Esophagus muscularis mucosa (tissue), 4 donors: ENCODE measurements around the gene OR10H4. TPM values are rescaled to one million over a fixed set of nuclear protein-coding genes. Genes with fewer than 3 reads are reported as not detected.
"Not testable (repeated sequence)": the region's sequence is repeated elsewhere in the genome, so short reads cannot be mapped to it uniquely, and the experiment has no call there.

ENCODE experiments used
- DNase-seq: peaks from one replicate; pipeline ENCODE4 v3.0.0-alpha.2; 2017; ENCODE audit errors: extremely low spot score
- H3K27ac ChIP-seq, 4 donors: fragments of 200-600 bp; sonication (generic); replicated peaks in 1 of 4; 1 replicate in 3 of 4; 2 replicates in 1 of 4; pipeline ENCODE4 v1.5.1; 2016 to 2019; ENCODE audit warnings: mild to moderate bottlenecking in 1 of 4
- H3K27me3 ChIP-seq, 4 donors: fragments of 200-600 bp; sonication (generic); one replicate each; pipeline versions ENCODE4 v1.5.1 to v1.6.0; 2016 to 2019
- H3K36me3 ChIP-seq, 4 donors: fragments of 200-600 bp; sonication (generic); one replicate each; pipeline ENCODE4 v1.5.1; 2016 to 2019
- H3K4me1 ChIP-seq, 4 donors: fragments of 200-600 bp; sonication (generic); one replicate each; pipeline ENCODE4 v1.5.1; 2016 to 2019
- H3K4me3 ChIP-seq, 4 donors: fragments of 200-600 bp; sonication (generic); 1 replicate in 2 of 4; 2 replicates in 2 of 4; pipeline ENCODE4 v1.5.1; 2016 to 2019; ENCODE audit warnings: mild to moderate bottlenecking in 4 of 4, moderate library complexity in 1 of 4
- H3K9me3 ChIP-seq, 4 donors: fragments of 200-600 bp; sonication (generic); 1 replicate in 3 of 4; 2 replicates in 1 of 4; pipeline ENCODE4 v1.5.1; 2016 to 2019
- EP300 ChIP-seq: sonication (generic); formaldehyde crosslinking; IDR thresholded peaks from one replicate; pipeline ENCODE4 v1.6.1; 2017; ENCODE audit warnings: antibody characterized with exemption
- POLR2A ChIP-seq: fragments of 450-650 bp; IDR thresholded peaks from one replicate; pipeline ENCODE4 v1.6.1; 2017; ENCODE audit warnings: antibody characterized with exemption, moderate library complexity, mild to moderate bottlenecking, low read depth
- POLR2AphosphoS5 ChIP-seq, 2 donors: sonication (generic); formaldehyde crosslinking; IDR thresholded peaks; one replicate each; pipeline ENCODE4 v1.6.1; 2017; ENCODE audit warnings: antibody characterized with exemption in 2 of 2
- WGBS: methylation state at CpG from one replicate; pipeline ENCODE4 v1.1.5; 2018; 5-methylcytosine and 5-hydroxymethylcytosine counted together
- intact Hi-C: fragments of 100-400 bp; cut with DNase I; formaldehyde crosslinking; loops from one replicate; pipeline ENCODE4 v1.15.1; 2023
- total RNA-seq, 4 donors: library from RNA; depleted of rRNA; stranded (reverse); fragments of >200 nt; gene quantifications; one replicate each; pipeline versions ENCODE4 v1.1.0 to v1.2.1, GENCODE V29; 2016
- TF ChIP-seq, protein P1 (sequence below), 3 experiments: fragments of 200-600 bp in 2 of 3; fragments of 450-650 bp in 1 of 3; sonication (generic) in 2 of 3; IDR thresholded peaks; one replicate each; pipeline ENCODE4 v1.5.1; 2017 to 2019; ENCODE audit warnings: antibody characterized with exemption in 3 of 3, mild to moderate bottlenecking in 2 of 3, moderate library complexity in 1 of 3

Gene OR10H4, protein sequence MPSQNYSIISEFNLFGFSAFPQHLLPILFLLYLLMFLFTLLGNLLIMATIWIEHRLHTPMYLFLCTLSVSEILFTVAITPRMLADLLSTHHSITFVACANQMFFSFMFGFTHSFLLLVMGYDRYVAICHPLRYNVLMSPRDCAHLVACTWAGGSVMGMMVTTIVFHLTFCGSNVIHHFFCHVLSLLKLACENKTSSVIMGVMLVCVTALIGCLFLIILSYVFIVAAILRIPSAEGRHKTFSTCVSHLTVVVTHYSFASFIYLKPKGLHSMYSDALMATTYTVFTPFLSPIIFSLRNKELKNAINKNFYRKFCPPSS
- total RNA-seq = not detected

DNA sequence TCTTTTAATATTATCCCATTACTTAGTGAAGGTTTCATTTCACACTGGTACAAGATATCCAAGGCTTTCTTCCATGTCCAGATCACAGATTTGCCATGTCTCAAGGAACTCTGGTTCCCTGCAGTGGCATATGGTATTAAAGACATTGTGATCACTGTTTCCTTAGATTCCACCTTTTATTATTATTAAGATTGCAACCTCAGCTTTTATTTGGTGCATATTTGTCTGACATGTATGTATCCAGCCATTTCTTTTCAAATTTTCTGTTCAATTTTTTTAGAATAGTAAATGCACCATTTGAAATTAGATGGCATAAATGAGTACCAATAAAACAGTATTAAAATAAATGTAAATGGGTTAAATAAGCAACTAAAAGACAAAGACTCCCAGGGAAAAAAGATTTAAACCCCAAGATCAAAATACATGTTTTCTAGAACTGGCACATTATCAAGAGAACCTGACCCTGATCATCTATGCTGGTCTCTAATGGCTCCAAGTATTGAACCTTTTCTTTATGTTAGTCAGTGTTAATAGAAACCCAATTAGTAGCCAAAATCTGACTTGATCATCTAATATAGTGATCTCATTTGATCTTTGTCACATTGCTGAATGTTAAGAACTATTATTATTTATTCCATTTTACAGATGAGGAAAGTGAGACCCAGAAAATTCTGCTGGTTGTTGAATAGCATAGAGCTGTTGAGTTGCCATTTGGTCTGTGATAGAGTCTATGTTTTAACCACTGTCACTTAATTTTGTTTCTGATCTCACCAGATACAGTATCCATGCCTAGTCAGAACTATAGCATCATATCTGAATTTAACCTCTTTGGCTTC, at the start of gene OR10H4:
OR10H4 (plus strand) TSS at position 786 of the 836 bp plus-strand sequence; CDS start at position 786, 0 bp downstream.
- H3K9me3 ChIP-seq = peaks cover 0 to 40% (median 30%) of the 10 kb centered on the region in 4 donors
- no peaks in the 10 kb centered on the region for H3K4me1 ChIP-seq
- H3K36me3 ChIP-seq = no peaks in the 10 kb centered on the region
- no peak for DNase-seq
- no peak within 1 kb of the TSS for H3K4me3 ChIP-seq
- TF ChIP-seq EP300 (no peak), POLR2A (no peak), POLR2AphosphoS5 (IDR thresholded peaks at IDR 0.05) (no peak)
- TF ChIP-seq, protein P1, sequence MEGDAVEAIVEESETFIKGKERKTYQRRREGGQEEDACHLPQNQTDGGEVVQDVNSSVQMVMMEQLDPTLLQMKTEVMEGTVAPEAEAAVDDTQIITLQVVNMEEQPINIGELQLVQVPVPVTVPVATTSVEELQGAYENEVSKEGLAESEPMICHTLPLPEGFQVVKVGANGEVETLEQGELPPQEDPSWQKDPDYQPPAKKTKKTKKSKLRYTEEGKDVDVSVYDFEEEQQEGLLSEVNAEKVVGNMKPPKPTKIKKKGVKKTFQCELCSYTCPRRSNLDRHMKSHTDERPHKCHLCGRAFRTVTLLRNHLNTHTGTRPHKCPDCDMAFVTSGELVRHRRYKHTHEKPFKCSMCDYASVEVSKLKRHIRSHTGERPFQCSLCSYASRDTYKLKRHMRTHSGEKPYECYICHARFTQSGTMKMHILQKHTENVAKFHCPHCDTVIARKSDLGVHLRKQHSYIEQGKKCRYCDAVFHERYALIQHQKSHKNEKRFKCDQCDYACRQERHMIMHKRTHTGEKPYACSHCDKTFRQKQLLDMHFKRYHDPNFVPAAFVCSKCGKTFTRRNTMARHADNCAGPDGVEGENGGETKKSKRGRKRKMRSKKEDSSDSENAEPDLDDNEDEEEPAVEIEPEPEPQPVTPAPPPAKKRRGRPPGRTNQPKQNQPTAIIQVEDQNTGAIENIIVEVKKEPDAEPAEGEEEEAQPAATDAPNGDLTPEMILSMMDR (IDR thresholded peaks at IDR 0.05) = no peak
- peaks cover 0 to 22% (median 6%) of the 10 kb centered on the region in 4 donors for H3K27me3 ChIP-seq
- intact Hi-C loops = no loop called here
- no peak within 1 kb of the TSS for H3K27ac ChIP-seq

DNA sequence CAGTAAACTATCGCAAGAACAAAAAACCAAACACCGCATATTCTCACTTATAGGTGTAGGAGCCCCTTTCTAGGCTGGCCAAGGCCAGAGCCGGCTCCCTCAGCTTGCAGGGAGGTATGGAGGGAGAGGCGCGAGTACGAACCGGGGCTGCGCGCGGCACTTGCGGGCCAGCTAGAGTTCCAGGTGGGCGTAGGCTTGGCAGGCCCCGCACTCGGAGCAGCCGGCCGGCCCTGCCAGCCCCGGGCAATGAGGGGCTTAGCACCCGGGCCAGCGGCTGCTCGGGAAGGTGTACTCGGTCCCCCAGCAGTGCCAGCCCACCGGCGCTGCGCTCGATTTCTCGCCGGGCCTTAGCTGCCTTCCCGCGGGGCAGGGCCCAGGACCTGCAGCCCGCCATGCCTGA, 49.2 kb upstream of the OR10H4 start:
- H3K36me3 ChIP-seq, H3K4me1 ChIP-seq, H3K27ac ChIP-seq, H3K9me3 ChIP-seq, intact Hi-C loops, H3K4me3 ChIP-seq: not testable (repeated sequence)
- WGBS = 11% methylated on average over 12 of the region's 30 CpGs
- peak; percentile 72 for DNase-seq
- peaks cover 0 to 55% (median 4%) of the 10 kb centered on the region in 4 donors for H3K27me3 ChIP-seq

DNA sequence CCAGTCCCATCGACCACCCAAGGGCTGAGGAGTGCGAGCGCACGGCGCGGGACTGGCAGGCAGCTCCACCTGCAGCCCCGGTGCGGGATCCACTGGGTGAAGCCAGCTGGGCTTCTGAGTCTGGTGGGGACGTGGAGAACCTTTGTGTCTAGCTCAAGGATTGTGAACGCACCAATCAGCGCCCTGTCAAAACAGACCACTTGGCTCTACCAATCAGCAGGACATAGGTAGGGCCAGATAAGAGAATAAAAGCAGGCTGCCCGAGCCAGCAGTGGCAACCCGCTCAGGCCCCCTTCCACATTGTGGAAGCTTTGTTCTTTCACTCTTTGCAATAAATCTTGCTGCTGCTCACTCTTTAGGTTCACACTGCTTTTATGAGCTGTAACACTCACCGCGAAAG, 48.8 kb upstream of the OR10H4 start:
- WGBS = 26% methylated on average over 6 of the region's 15 CpGs
- H3K4me3 ChIP-seq, H3K27ac ChIP-seq, intact Hi-C loops, H3K9me3 ChIP-seq, H3K4me1 ChIP-seq, H3K36me3 ChIP-seq: not testable (repeated sequence)
- peaks cover 0 to 55% (median 4%) of the 10 kb centered on the region in 4 donors for H3K27me3 ChIP-seq
- peak; percentile 31 for DNase-seq

DNA sequence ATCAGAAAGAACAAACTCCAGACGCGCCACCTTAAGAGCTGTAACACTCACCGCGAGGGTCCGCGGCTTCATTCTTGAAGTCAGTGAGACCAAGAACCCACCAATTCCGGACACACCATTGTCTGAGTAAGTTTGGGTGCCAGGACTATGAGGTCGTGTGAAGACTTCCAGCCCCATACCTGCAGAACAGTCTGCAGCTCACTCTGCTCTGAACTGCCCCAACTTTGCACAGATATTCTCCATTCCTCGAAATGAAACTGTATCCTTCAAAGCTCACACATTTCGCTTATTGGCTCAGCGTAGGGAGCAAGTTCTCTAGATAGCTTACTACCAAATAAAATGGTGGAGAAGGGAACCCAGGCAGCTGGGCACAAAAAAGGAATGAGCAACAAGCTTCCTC, 48.3 kb upstream of the OR10H4 start:
- Histone ChIP-seq H3K27ac (no peak overlapping the region), H3K9me3 (peaks cover 0 to 8% (median 0%) of the 10 kb centered on the region in 4 donors), H3K4me3 (no peak overlapping the region), H3K36me3 (no peaks in the 10 kb centered on the region), H3K4me1 (peaks cover 0 to 5% (median 2%) of the 10 kb centered on the region in 4 donors), H3K27me3 (peaks cover 0 to 55% (median 4%) of the 10 kb centered on the region in 4 donors)
- 68% methylated on average over 11 of the region's 11 CpGs for WGBS
- peak; percentile 74 for DNase-seq
- intact Hi-C loops = no loop called here
- TF ChIP-seq POLR2AphosphoS5 (IDR thresholded peaks at IDR 0.05) (no peak), EP300 (no peak), POLR2A (no peak)
- TF ChIP-seq, protein P1 (IDR thresholded peaks at IDR 0.05) = no peak

DNA sequence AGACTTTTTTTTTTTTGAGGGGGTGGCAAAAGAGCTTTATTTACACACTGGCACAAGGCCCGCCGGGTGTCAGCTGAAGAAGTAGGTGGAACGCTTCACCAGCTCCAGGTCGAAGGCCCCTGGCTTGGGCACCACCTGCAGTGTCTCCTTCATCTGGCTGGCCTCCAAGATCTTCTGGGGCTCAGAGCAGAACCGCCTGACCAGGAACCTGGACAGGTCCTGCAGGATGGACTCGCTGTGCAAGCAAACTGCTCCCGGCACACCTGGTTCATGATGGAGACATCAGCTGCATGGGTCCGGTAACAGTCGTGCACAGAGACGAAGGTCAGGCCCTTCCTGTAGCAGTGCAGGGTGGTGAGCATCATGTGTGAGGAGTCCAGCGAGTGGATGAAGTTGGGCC, 46.6 kb upstream of the OR10H4 start:
- no peak overlapping the region for H3K27ac ChIP-seq
- 93% methylated on average over 11 of the region's 11 CpGs for WGBS
- peaks cover 0 to 8% (median 0%) of the 10 kb centered on the region in 4 donors for H3K9me3 ChIP-seq
- H3K36me3 ChIP-seq = no peaks in the 10 kb centered on the region
- H3K27me3 ChIP-seq = peaks cover 0 to 45% (median 4%) of the 10 kb centered on the region in 4 donors
- DNase-seq = no peak
- intact Hi-C loops = no loop called here
- no peak overlapping the region for H3K4me3 ChIP-seq
- TF ChIP-seq POLR2AphosphoS5 (IDR thresholded peaks at IDR 0.05) = no peak
- no peak for TF ChIP-seq EP300
- no peak for TF ChIP-seq POLR2A
- TF ChIP-seq, protein P1 (IDR thresholded peaks at IDR 0.05) = no peak
- H3K4me1 ChIP-seq = peaks cover 0 to 5% (median 2%) of the 10 kb centered on the region in 4 donors

DNA sequence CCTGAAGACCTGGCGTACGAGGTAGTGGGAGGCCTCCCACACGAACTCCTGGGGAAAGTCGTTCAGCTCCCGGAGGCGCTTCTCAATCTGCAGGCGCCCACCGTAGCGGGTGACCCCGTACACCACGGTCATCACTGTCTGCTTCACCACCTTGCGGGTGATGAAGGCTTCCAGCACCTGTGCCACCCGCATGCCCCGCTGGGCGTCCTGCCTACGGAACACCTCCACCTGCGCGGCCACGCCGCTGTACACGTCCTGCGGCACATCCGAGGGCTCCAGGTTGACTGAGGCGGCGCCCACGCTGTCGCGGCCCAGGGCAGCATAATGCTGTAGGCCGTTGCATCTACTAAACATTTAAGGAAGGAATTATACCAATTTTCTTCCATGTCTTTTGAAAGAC, 45.9 kb upstream of the OR10H4 start:
- H3K27ac ChIP-seq, H3K4me3 ChIP-seq, H3K36me3 ChIP-seq, H3K4me1 ChIP-seq, intact Hi-C loops, H3K9me3 ChIP-seq: not testable (repeated sequence)
- DNase-seq = peak; percentile 64
- peaks cover 0 to 38% (median under 1%) of the 10 kb centered on the region in 4 donors for H3K27me3 ChIP-seq
- 93% methylated on average over 29 of the region's 29 CpGs for WGBS
